ENCODE results near the gene DMRTC2.

Gene DMRTC2

GRCh38 chr19:41845001-41845050 is at the start of gene DMRTC2:
TSS of gene DMRTC2 (plus strand) at chr19:41845042. CDS start at chr19:41847429, 2,387 bp downstream.
- DNase-seq (ENCODE audit: low spot score) = no peak

DNA sequence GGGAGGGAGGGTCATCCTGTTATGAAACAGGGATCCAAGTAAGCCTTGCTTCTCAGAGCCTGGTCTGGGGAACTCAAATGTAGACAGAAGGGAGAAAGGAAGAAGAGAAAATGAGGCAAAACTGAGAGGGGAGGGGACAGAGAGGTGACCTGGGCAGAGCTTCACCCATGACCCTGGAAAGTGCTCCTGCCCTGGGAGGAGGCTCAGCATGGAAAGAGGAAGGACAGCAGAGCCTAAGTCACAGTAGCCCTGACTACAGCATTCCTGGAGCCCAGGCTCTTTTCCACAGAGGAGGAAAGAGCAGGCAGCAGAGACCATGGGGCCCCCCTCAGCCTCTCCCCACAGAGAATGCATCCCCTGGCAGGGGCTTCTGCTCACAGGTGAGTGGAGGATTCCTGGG is 48.5 kb upstream of the DMRTC2 start, which contains the start of gene CEACAM3:
TSS of gene CEACAM3 (plus strand) at position 226 of the 400 bp plus-strand sequence. CDS start at position 317, 91 bp downstream.
- DNase-seq (ENCODE audit: low spot score) = no peak

DNA sequence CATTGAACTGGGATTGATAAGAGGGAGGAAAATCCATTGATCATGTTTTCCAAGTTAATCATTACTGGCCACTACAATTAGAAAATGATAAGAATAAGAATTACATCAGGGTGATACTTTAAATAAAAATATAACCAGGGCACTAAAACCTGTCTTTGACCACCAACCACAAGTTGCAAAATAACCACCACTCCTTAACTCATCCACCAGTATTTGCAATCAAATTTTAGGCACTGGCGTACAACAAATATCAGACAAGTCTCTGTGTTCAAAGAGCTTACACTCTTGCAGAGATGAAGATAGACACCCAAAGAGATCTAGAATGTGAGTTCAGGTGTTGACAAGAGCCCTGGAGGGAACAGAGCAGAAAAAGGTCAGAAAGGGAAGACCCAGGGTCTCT is 47.9 kb upstream of the DMRTC2 start:
- DNase-seq (ENCODE audit: low spot score) = no peak

GRCh38 chr19:41799444-41800000 is 45.3 kb upstream of the DMRTC2 start:
- DNase-seq (ENCODE audit: low spot score) = no peak

GRCh38 chr19:41801031-41801430 is 43.8 kb upstream of the DMRTC2 start:
- DNase-seq (ENCODE audit: low spot score) = no peak

- no peak for DNase-seq (ENCODE audit: low spot score)
These were observed 43.0 kb upstream of the DMRTC2 start for GRCh38 chr19:41801792-41802211.

DNA sequence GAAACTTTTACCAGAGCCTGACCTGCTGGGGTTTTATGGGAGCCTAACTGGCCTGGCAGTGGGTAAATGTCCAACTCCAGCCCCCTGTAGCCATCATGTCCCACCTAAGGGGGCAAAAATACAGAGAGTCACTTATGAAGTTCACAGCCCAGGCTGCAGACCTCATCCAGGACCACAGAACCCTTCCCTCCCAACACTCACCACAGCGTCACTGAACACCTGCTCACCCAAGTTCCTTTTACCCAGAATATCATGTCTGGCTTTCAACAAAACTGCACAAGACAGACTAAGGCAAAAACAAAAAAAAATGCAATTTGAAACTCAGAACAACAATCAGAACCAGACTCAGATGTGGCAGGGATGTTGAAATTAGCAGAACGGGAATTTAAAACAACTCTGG is 42.1 kb upstream of the DMRTC2 start:
- no peak for DNase-seq (ENCODE audit: low spot score)

GRCh38 chr19:41804336-41804735 is 40.5 kb upstream of the DMRTC2 start:
- DNase-seq (ENCODE audit: low spot score) = no peak

DNA sequence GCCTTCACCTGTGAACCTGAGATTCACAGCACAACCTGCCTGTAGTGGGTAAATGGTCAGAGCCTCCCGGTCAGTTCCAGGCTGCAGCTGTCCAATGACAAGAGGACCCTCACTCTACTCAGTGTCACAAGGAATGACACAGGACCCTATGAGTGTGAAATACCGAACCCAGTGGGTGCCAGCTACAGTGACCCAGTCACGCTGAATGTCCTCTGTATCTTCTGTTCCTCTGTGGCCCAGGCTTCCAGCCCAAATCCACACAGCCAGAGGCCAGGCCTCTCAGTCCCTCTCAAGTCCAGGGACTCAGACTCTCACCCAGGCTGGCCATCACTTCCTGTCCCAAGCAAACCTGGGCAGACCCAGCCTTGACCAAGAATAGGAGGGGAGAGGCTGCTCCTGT is 37.7 kb upstream of the DMRTC2 start:
- DNase-seq (ENCODE audit: low spot score) = no peak

GRCh38 chr19:41808663-41809566 is 35.9 kb upstream of the DMRTC2 start:
- no peak for DNase-seq (ENCODE audit: low spot score)

DNA sequence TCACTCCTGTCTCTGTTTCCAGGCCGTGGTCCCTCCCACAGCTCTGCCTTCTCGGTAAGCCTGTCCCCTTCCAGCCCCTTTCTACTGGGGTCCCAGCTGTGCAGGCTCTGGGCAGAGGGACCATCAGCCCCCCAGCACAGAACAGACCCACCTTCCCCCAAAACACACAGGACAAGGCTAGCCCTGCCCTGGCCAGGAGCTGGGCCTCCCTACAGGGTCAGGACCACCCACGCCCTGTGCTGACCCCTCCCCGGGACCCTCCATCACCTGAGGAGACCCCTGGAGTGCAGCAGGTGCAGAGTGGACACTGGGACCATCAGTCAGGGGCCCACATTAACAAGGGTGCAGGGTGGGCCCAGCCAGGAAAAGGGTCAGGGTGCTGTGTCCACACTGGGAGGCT is 34.5 kb upstream of the DMRTC2 start:
- DNase-seq (ENCODE audit: low spot score) = no peak

DNA sequence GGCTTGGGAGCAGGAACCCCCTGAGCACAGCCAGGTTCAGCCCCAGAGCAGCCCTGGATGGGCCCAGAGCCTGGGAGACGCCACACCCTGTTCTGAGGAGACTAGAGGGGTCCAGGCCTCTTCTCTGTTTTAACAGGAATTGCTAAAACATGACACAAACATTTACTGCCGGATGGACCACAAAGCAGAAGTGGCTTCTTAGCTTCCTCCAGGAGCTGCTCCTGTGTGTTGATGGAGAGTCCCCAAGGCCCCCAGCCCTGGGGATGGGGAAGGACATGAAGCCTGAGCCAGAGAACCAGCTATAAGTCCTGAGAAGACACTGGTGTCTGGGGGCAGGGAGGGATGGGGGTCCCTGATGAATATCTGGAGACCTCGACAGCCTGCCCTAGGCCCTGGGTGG is 33.8 kb upstream of the DMRTC2 start:
- no peak for DNase-seq (ENCODE audit: low spot score)

DNA sequence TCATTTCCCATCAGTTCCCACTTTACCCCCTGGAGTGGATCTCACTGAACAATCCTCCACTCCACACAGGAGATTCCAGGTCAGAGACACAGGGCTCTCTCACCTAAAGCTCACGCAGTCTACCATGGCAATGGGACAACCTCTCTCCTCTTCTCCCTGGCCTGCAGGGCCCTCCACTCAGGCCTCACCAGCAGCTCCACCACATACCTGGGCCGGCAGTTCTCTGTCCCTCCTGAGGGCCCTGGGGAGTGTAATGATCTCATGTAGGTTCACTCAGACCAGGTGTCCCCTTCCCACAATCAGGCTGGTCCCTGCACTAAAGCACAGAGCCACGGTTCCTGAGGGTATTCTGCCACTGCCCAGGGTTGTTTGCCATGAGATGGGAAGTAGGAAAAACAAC is 32.9 kb upstream of the DMRTC2 start:
- DNase-seq (ENCODE audit: low spot score) = no peak

DNA sequence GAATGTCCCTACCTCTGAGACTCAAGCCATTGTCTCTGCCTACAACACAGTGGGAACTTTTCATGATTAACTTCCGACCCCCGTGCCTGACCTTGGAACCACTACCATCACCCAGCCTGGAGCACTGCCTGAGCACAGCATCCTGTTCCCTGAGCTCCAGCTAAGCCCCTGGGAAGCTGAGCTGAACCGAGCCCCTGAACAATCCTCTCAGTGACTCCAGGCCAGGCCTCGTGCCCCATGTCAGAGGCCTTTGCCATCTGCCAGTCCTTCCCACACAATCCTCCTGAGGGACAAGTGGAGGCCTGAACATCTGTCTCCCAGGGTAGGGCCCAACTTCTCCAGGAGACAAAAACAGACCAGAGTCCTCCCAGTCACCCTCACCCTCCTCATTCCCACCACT is 30.9 kb upstream of the DMRTC2 start:
- DNase-seq (ENCODE audit: low spot score) = no peak

- DNase-seq (ENCODE audit: low spot score) = no peak
These were observed 29.5 kb upstream of the DMRTC2 start for GRCh38 chr19:41815301-41815700.

- no peak for DNase-seq (ENCODE audit: low spot score)
These were observed 28.1 kb upstream of the DMRTC2 start for GRCh38 chr19:41816761-41817160.

DNA sequence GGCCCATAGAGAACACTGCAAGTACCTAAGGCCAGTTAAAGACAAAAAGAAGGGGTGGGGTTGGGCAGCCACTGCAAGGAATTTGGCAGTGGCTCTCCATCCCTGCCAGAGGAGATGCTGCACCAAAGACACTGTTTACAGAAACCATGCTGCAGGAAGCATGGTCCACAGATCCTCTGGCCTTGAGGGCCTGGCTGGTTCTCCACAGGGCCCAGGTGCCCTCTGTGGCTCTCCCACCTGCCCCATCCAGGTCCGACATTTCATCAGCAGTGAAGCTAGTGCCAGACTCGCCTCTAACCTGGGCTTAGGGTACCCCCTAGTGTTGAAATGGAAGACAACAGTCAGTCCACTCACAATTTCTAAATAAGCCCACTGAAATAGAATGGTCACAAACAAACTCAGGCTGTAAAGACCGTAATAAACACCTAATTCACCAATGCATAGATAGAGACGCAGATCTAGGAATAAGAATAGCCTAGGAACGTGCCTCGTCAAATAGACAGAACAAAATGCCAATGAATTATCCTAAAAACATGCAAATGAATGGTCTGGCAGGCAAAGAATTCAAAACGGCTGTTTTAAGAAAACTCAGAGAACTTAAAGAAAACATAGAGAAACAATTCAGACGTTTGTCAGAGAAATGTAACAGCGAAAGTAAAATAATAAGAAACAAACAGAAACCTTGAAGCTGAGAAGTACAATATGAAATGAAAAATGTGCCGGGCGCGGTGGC is 23.7 kb upstream of the DMRTC2 start:
- DNase-seq (ENCODE audit: low spot score) = peak; percentile 11

DNA sequence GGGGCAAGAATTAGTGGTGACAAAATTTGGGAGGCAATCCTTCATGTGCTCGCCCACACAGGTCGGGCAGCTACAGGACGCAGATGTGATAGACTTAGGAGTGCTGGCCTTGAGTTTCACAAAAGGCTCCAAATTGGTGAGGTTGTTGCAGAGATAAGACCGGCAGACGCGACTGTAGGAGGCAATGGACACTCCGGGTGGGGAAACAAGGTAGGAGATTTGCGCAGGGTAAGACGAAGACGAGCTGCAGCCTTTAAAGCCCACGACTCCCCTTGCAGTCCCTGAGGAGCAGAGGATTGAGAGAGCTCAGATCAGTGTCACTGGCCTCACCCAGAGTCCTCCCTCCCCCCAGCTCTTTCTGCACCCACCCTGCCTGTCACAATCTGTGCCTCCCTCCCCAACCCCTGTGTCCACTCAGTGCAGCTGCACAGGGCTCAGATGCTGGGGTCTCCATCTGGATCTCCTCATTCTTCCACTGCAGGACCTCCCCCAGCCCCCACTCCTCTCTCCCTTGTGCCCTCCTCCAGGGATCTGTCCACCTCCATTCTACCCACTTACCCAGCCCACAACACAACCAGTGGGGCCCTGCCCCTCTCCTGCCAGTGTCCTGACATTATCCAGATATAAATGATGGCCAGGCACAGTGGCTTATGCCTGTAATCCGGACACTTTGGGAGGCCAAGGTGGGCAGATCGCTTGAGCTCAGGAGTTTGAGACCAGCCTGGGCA is 6.7 kb upstream of the DMRTC2 start:
- DNase-seq (ENCODE audit: low spot score) = no peak

DNA sequence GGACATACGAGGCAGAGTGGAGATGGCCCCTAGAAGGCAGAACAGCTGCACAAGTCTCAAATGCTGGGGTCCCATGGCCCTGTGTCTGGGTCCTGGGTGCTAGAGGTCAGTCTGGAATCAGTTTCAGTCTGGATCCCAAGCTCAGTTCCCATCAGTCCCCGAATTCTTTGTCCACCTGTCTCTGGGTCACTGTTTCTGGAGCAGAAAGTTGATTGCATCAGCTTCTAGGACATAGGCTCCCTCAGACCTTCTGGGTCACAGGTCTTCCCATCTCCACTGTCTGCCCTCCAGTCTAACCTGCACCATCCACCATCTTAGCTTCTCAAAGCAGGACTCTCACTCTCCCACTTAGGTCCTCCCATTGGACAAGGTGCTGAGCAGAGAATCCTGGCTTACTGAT is 5.6 kb upstream of the DMRTC2 start:
- DNase-seq (ENCODE audit: low spot score) = no peak

- DNase-seq (ENCODE audit: low spot score) = no peak
These were observed 1.5 kb upstream of the DMRTC2 start for GRCh38 chr19:41843371-41843770.

GRCh38 chr19:41844601-41845000 is 241 bp upstream of the DMRTC2 start, which contains the start of gene LYPD4:
TSS of gene LYPD4 (minus strand) at chr19:41844683. CDS start at chr19:41839285, 5,398 bp downstream.
- no peak for DNase-seq (ENCODE audit: low spot score)

GRCh38 chr19:41845051-41845590 is 279 bp downstream of the DMRTC2 start:
- DNase-seq (ENCODE audit: low spot score) = no peak
